ENCODE measurements around the gene PCDH9. TPM values are rescaled to one million over a fixed set of nuclear protein-coding genes. Genes with fewer than 3 reads are reported as not detected.

The PCDH9 gene
- total RNA-seq, 1 experiment from 2014 or later = 4.2 TPM

- TF ChIP-seq TCF7L2 (IDR thresholded peaks at IDR 0.05; ENCODE audit: low read depth, low read length) (no peak), SIN3A (IDR thresholded peaks at IDR 0.05; ENCODE audit: borderline replicate concordance, insufficient read depth, low read depth, low read length) (no peak), POLR2AphosphoS5 (IDR thresholded peaks at IDR 0.05; ENCODE audit: low read depth, low read length) (no peak)
- TF ChIP-seq, protein P1, sequence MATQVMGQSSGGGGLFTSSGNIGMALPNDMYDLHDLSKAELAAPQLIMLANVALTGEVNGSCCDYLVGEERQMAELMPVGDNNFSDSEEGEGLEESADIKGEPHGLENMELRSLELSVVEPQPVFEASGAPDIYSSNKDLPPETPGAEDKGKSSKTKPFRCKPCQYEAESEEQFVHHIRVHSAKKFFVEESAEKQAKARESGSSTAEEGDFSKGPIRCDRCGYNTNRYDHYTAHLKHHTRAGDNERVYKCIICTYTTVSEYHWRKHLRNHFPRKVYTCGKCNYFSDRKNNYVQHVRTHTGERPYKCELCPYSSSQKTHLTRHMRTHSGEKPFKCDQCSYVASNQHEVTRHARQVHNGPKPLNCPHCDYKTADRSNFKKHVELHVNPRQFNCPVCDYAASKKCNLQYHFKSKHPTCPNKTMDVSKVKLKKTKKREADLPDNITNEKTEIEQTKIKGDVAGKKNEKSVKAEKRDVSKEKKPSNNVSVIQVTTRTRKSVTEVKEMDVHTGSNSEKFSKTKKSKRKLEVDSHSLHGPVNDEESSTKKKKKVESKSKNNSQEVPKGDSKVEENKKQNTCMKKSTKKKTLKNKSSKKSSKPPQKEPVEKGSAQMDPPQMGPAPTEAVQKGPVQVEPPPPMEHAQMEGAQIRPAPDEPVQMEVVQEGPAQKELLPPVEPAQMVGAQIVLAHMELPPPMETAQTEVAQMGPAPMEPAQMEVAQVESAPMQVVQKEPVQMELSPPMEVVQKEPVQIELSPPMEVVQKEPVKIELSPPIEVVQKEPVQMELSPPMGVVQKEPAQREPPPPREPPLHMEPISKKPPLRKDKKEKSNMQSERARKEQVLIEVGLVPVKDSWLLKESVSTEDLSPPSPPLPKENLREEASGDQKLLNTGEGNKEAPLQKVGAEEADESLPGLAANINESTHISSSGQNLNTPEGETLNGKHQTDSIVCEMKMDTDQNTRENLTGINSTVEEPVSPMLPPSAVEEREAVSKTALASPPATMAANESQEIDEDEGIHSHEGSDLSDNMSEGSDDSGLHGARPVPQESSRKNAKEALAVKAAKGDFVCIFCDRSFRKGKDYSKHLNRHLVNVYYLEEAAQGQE (IDR thresholded peaks at IDR 0.05; ENCODE audit: insufficient read depth in 1 of 2, low read depth in 2 of 2, low read length in 1 of 2) = no peak
- TF ChIP-seq, protein P2, sequence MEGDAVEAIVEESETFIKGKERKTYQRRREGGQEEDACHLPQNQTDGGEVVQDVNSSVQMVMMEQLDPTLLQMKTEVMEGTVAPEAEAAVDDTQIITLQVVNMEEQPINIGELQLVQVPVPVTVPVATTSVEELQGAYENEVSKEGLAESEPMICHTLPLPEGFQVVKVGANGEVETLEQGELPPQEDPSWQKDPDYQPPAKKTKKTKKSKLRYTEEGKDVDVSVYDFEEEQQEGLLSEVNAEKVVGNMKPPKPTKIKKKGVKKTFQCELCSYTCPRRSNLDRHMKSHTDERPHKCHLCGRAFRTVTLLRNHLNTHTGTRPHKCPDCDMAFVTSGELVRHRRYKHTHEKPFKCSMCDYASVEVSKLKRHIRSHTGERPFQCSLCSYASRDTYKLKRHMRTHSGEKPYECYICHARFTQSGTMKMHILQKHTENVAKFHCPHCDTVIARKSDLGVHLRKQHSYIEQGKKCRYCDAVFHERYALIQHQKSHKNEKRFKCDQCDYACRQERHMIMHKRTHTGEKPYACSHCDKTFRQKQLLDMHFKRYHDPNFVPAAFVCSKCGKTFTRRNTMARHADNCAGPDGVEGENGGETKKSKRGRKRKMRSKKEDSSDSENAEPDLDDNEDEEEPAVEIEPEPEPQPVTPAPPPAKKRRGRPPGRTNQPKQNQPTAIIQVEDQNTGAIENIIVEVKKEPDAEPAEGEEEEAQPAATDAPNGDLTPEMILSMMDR (IDR thresholded peaks at IDR 0.05) = no peak
- no peak for DNase-seq (ENCODE audit: low read depth, low spot score)
- H3K27ac ChIP-seq (ENCODE audit: low read length) = no peak overlapping the region
- no TSS peak for BruUV-seq (replicated peaks)
- in situ Hi-C loops (cut with HindIII; ENCODE audit: low pct_unique_long_range_greater_than_20kb, low sequenced_read_pairs) (no loop called here), intact Hi-C loops (cut with micrococcal nuclease; ENCODE audit: unreplicated experiment) (no loop called here)
- H3K9me3 ChIP-seq (ENCODE audit: control insufficient read depth, insufficient read depth, low read depth, low read length) = no peaks in the 10 kb centered on the region
- H3K4me3 ChIP-seq (ENCODE audit: low read depth in 2 of 2, low read length in 2 of 2) = peak overlapping the region in 1 of 2 experiments; percentile 11; a peak in 1 of 4 replicates
- no peaks in the 10 kb centered on the region for H3K36me3 ChIP-seq (ENCODE audit: control insufficient read depth, insufficient read depth, low read length)
- CTCF ChIA-PET = no interaction called here
- H3K27me3 ChIP-seq (ENCODE audit: control insufficient read depth, insufficient read depth, low read length) = no peaks in the 10 kb centered on the region
- no peaks in the 10 kb centered on the region for H3K4me1 ChIP-seq (ENCODE audit: control insufficient read depth, insufficient read depth, low read length)
- ATAC-seq = no peak
- POLR2A ChIA-PET = no interaction called here
These were observed 365.5 kb downstream of the PCDH9 start for GRCh38 chr13:66864627-66865026.

GRCh38 chr13:66860878-66861417 lies 369.2 kb downstream of the PCDH9 start:
- no peak overlapping the region for H3K4me3 ChIP-seq (ENCODE audit: low read depth in 2 of 2, low read length in 2 of 2)
- DNase-seq (ENCODE audit: low read depth, low spot score) (no peak), ATAC-seq (no peak)
- H3K4me1 ChIP-seq (ENCODE audit: control insufficient read depth, insufficient read depth, low read length) = no peaks in the 10 kb centered on the region
- H3K27me3 ChIP-seq (ENCODE audit: control insufficient read depth, insufficient read depth, low read length) = no peaks in the 10 kb centered on the region
- no peak for TF ChIP-seq POLR2AphosphoS5 (IDR thresholded peaks at IDR 0.05; ENCODE audit: low read depth, low read length)
- TF ChIP-seq, protein P2 (IDR thresholded peaks at IDR 0.05) = no peak
- no peak for TF ChIP-seq SIN3A (IDR thresholded peaks at IDR 0.05; ENCODE audit: borderline replicate concordance, insufficient read depth, low read depth, low read length)
- TF ChIP-seq, protein P1 (IDR thresholded peaks at IDR 0.05; ENCODE audit: insufficient read depth in 1 of 2, low read depth in 2 of 2, low read length in 1 of 2) = no peak
- no peak for TF ChIP-seq TCF7L2 (IDR thresholded peaks at IDR 0.05; ENCODE audit: low read depth, low read length)
- intact Hi-C loops (cut with micrococcal nuclease; ENCODE audit: unreplicated experiment) = no loop called here
- H3K9me3 ChIP-seq (ENCODE audit: control insufficient read depth, insufficient read depth, low read depth, low read length) = no peaks in the 10 kb centered on the region
- ChIA-PET CTCF (no interaction called here), POLR2A (no interaction called here)
- BruUV-seq (replicated peaks) = no TSS peak
- in situ Hi-C loops (cut with HindIII; ENCODE audit: low pct_unique_long_range_greater_than_20kb, low sequenced_read_pairs) = no loop called here
- H3K36me3 ChIP-seq (ENCODE audit: control insufficient read depth, insufficient read depth, low read length) = no peaks in the 10 kb centered on the region
- no peak overlapping the region for H3K27ac ChIP-seq (ENCODE audit: low read length)
